ENCODE data around the gene ACTL9.
A peak's percentile ranks its signal among the peaks of the same experiment; 100 is the strongest.

ACTL9 gene

DNA sequence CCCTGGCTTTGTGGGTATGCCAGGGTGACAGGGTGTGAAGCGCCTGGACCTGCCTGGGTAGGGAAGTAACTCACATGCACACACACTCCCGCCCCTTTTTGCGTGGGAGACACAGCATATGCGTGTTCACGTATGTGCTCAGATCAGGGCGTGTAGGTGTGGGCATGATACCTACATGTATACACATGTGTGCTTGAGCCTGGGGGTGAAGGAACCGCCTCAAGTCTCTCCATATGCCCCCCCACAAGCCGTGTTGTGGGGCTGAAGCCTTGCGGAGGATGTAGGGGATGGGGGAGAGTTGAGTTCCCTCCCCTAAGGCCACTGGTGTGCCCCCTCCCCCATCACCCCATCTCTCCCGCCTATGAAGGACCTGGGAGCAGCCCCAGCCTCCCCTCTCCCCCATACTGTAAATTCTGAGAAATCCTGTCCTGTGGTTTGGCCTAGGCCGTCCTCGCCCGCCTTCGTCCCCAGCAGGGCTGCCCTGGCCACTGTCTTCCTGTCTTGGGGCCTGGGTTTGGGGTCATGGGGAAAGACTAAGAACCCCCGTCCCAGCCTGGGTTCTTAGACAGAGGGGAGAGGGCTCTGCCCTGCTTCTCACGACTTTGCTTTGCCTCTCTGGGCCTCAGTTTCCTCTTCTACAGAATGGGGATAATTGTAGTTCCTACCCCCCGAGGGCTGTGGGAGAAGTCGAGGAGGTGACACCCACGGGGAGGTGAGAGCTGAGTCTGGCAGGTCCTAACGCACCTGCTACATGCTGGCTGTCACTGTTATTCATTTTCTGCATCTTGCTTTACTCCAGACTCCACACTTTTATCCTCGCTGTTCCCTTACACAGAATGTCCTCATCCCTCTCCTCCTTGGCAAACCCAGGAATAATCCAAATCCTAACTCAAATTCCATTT lies 14.3 kb downstream of the ACTL9 start:
- DNase-seq = no peak

DNA sequence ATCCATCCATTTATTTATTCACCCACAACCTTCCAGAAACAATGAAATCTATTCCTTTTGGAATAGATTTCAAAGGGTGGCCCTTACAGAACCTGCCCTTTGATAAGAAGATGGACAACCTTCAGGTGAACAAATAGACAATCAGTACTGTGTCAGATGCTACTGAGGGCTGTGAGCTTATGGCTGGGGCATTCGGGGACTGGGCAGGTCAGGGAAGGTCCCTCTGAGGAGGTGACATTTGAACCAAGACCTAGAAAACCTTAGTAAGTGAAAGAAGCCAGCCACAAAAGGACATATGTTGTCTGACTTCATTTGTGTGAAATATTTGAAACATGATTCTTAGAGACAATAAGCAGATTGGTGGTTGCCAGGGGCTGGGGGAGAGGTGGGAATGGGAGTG lies 15.7 kb downstream of the ACTL9 start:
- DNase-seq = no peak

- DNase-seq = no peak
Measured at GRCh38 chr19:8682472-8682871, 16.1 kb downstream of the ACTL9 start.

DNA sequence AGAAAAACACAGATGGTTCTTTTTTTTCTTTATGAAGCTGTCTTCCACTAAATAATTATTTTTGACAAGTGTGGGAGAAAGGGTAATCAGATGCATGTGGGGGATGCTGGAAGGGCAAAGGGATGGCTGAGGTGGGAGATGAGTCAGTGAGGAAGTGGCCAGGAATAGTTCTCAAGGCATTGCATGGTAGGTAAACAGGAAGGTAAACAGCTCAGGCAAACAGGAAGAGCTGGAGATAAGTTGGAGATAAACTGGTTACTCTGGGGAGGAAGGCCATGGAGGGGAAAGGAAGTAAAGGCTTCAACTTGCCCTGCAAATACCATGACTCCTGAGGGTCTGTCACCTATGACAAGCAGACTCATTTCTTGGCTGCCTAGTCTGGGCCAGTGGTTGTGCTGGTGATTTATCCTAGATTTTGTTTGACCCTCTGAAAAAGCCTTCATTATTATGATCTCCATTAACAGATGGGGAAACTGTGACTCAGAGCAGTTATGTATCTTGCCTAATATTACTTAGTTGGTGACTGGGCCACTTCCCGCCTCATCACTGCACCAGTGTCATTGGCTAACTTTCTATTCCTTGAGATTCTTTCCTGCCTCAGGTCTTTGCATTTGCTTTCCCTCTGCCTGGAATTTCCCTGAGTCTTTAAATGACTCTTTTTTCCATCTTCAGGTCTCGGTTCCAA lies 17.1 kb downstream of the ACTL9 start:
- no peak for DNase-seq

DNA sequence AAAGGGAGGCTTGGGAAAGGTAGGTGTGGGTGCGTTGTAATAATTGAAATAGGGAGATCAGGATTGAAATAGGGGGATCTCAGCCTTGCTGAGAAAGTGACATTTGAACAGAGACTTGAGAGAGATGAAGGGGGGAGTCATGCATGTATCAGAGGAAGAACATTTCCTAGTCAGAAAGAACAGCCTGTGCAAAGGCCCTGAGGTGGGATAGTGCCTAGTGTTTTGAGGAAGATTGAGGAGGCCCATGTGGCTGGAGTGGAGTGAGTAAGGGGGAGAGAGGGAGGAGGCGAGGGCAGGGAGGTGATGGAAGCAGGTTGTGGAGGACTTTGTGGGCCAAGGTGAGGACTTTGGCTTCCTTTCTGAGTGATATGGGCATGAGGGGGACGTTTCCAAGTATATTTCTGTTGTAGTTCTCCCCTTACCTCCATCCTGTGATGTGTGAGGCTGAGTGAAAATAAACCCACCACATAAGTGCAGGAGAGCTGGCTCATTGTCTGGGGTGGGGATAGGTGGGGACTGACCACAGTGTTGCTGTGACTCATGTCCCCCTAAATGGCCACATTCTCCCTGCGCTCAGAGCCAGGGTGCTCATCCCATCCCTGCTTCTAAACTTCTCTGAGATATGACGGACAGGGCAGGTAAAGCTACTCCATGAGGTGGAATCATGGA lies 17.8 kb downstream of the ACTL9 start:
- no peak for DNase-seq

GRCh38 chr19:8678244-8678807 lies 20.3 kb downstream of the ACTL9 start:
- DNase-seq = no peak

DNA sequence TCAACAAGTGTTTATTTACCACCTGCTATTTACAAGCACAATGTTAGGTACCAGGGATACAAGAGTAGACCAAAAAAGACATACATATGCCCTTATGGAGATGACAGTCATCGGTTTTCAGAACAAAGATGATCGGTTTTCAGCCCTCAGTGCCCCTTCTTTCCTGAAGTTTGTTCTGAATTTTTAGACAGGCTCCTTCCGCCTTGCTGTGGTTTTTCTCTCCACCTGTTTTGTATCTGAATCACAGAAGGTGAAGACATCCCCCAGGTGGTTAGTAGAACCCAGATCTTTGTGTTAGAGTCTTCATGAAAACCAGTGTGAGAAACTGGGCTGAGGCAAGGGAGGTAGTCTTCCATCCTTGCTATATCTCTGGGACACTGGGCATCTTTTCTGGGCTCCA lies 23.5 kb downstream of the ACTL9 start:
- DNase-seq = no peak

DNA sequence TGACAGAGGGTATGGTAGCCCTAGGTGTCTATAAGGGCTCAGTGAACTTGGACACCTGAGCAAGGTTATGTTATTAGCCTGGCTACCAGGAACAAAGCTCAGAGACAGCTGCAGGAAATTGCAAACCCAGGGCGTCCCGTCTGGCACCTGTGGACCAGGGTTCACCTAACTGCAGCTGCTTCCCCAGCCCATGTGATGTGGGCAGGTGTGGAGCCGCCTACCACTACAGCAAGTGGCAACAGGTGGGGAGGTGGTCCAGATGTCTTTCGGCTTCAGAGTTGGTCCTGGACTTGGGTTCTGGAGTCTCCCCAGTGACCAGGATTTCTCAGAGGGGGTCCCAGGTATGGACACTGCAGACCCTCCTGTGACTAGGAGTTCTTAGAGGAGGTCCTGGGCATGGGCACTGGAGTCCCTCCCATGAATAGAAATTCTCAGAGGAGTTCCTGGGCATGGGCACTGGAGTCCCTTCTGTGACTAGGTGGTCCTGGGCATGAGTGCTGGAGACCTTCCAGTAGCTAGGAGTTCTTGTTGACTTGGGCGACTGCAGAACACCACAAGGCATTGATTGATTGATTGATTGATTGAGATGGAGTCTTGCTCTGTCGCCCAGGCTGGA lies 25.2 kb downstream of the ACTL9 start:
- DNase-seq = no peak

DNA sequence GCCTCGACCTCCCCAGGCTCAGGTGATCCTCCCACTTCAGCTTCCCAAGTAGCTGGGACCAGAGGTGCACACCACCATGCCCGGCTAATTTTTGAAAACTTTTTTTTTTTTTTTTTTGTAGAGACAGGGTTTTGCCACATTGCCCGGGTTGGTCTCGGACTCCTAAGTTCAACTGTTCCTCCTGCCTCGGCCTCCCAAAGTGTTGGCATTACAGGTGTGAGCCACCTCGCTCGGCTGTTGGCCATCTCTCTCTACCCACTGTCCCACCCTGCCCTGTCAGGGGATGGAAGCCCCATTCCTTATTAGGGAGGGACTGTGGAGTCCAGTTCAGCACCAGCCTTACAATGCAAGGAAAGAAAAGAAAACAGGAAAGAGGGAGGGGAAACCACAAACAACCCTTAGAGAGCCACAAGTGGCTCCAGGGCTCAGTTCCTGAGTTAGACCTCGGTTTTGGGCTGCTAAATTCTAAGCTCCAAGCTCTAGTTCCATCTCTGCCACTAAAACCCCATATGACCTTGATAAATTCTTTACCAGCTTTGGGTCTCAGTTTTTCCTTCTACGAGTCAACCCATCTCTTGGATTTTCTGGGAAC lies 31.7 kb downstream of the ACTL9 start:
- no peak for DNase-seq

DNA sequence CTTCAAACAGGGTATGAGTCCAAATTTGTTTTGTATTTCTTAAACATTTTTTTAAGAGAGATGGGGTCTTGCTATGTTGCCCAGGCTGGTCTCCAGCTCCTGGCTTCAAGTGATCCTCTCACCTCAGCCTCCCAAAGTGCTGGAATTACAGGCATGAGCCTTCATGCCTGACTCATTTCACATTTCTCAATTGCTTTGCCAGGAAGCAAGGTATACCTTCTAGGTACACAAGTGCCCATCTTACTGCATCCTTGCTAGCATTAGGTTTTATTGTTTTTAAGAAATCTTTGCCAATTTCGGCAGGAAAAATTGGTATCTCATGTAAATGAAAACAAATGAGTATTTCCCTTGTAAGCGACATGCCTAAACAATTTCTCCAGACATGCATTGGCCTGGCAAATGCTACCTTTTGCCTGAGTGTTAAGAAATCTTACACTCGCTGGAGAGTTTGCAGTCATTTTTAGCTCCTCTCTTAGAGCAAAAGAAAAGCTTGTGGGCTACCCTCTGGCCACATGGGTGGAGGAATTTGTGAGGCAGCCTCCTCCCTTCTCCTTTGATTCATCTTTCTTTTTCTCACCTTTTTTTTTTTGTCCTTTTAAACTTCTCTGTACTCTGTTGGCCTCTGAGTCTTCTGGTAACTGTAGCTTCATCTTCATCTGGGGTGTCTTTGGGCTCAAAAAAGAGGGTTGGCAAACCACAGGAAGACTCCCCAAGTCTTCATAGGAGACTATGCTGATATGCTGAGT lies 33.0 kb downstream of the ACTL9 start:
- no peak for DNase-seq

GRCh38 chr19:8664671-8665057 lies 33.9 kb downstream of the ACTL9 start:
- DNase-seq = no peak

- no peak for DNase-seq
Measured at GRCh38 chr19:8663920-8664670, 34.5 kb downstream of the ACTL9 start.

DNA sequence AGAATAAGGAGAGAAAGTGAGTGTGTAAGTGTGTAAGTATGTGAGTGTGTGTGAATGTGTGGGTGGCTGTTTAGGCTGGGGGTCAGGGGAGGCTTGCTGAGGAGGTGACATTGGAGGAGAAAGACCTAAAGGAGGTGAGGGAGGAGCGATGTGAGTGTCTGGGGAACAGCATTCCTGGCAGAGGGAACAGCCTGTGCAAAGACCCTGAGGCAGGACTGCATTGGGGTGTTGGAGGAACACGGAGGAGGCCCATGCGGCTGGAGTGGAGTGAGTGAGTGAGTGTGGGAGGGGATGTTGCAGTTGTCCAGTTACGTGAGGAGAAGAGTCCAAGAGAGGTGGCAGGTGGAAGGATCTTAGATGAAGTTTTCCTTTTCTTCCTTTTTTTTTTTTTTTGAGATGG lies 36.3 kb downstream of the ACTL9 start:
- DNase-seq = no peak

GRCh38 chr19:8659905-8660304 lies 38.7 kb downstream of the ACTL9 start:
- DNase-seq = no peak

GRCh38 chr19:8657869-8658268 lies 40.7 kb downstream of the ACTL9 start:
- no peak for DNase-seq

DNA sequence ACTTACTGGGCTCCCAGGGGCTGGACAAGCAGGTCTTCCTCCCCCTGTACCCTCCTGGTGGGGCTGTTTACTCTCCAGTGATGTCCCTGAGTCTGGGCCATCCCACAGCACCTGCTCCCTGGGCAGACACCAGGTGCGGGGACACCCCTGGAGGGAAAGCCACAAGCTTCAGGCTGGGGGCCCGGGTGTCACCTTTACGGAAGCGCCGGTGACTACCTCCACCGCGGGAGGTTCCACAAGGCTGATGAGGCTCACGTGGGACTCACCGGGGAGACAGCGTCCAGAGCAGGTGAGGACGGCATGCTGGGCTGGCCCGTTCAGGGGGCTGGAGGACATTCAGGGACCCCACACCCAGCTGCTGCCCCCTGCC lies 43.3 kb downstream of the ACTL9 start:
- no peak for DNase-seq

GRCh38 chr19:8654591-8655339 lies 43.8 kb downstream of the ACTL9 start:
- peak in 1 of 2 experiments; percentile 15 for DNase-seq

DNA sequence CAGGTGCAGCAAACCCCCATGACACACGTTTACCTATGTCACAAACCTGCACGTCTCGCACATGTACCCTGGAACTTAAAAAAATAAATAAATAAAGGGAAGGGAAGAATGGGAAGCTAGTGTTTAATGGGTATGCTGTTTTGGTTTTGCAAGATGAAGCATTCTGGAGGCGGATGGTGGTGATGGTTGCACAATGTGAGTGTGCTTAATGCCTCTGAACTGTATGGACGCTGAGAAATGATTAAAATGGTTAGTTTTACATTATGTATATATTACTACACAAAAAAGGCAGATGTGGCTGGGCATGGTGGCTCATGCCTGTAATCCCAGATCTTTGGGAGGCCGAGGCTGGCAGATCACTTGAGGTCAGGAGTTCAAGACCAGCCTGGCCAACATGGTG lies 50.4 kb downstream of the ACTL9 start:
- DNase-seq = no peak

All from NCI-H1930 (cell line).